ENCODE measurements around the gene EEIG1. TPM values are rescaled to one million over a fixed set of nuclear protein-coding genes. Genes with fewer than 3 reads are reported as not detected.

The EEIG1 gene
- total and polyA plus RNA-seq, 9 of the 15 experiments (the other 6 are each of a cell fraction or from before 2014, with no cell fraction given) = 0.17 to 16.7 (median 3.6) TPM

GRCh38 chr9:127931092-127931881, 49.5 kb downstream of the EEIG1 start (continued):
- TF ChIP-seq AFF1 (IDR thresholded peaks at IDR 0.05; ENCODE audit: low read depth in 1 of 2, partially characterized antibody in 2 of 2) = peak in 1 of 2 experiments; percentile 22
- peak; percentile 77 for TF ChIP-seq ZBTB2 (IDR thresholded peaks at IDR 0.05)
- peak; percentile 92 for TF ChIP-seq LEF1 (IDR thresholded peaks at IDR 0.05)
- no peak for TF ChIP-seq SRSF9 (IDR thresholded peaks at IDR 0.05; ENCODE audit: borderline replicate concordance, low read depth, low read length)
- TF ChIP-seq LCOR (CRISPR knock-in tag; IDR thresholded peaks at IDR 0.05) = no peak
- no peak for TF ChIP-seq ETV1 (tag; conservative IDR thresholded peaks at IDR 0.05; ENCODE audit: low read depth)
- no peak for TF ChIP-seq ZNF644 (tag; IDR thresholded peaks at IDR 0.05; ENCODE audit: low read depth)
- no peak; the same call in 1 of the 2 replicates for TF ChIP-seq FOXP1 (CRISPR knock-in tag; IDR thresholded peaks at IDR 0.05)
- no peak for TF ChIP-seq ZNF507 (tag; conservative IDR thresholded peaks at IDR 0.05)
- TF ChIP-seq CAMTA2 (CRISPR knock-in tag; conservative IDR thresholded peaks at IDR 0.05) = no peak
- 0 out of 2 replicates have a peak, but pooled peaks have one; percentile 47 for TF ChIP-seq HBP1 (CRISPR knock-in tag; IDR thresholded peaks at IDR 0.05)
- TF ChIP-seq SMAD3 (CRISPR knock-in tag; conservative IDR thresholded peaks at IDR 0.05) = no peak
- TF ChIP-seq DEAF1 (CRISPR knock-in tag; IDR thresholded peaks at IDR 0.05) = no peak
- no peak for TF ChIP-seq ZNF121 (CRISPR knock-in tag; conservative IDR thresholded peaks at IDR 0.05)
- TF ChIP-seq CEBPB (tag; IDR thresholded peaks at IDR 0.05) = no peak
- 0 out of 2 replicates have a peak, but pooled peaks have one; percentile 29 for TF ChIP-seq SREBF2 (CRISPR knock-in tag; IDR thresholded peaks at IDR 0.05)
- 0 out of 4 replicates have a peak, but pooled peaks of 1 of the 2 experiments have one; percentile 50 for TF ChIP-seq KDM4B (IDR thresholded peaks at IDR 0.05; ENCODE audit: borderline replicate concordance in 2 of 2, low read depth in 1 of 2)
- peak; percentile 52 for TF ChIP-seq USF2 (CRISPR knock-in tag; IDR thresholded peaks at IDR 0.05)

Measured in K562 (cell line).